ENCODE measurements around the gene VDR.
A peak's percentile ranks its signal among the peaks of the same experiment; 100 is the strongest.

The VDR gene

DNA sequence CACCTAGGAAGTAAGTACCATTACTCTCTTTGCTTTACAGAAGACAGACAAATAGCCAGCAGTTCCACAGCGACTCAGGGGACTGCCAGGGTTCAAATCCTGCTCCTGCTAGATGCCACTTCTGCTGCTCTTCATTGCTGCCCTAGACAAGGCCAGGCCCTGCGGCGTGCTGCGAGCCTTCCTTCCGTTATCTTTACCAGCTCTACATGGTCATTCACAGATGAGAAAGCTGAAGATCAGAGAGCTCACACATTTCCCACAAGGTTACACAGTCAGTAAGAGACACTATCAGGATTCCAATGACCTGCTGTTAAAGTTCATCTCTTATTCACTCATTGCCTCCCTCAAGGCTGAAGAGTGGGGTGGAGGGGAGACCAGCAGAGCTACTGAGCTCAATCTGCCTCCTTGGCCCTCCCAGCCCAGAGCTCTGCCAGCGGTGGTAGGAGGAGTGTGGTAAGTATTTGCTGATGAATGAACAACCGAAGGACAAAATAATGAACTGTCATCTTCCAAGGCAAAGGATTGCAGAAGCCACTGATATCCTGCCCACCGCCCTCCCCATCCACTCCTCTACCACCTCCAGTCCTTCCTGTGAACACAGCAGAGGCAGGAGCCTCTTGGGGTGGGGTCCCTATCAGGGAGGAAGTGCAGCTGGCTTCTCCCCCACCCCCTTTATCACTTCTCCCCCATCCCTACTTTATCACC lies 70.4 kb downstream of the VDR start:
- peak overlapping the region; percentile 81 for H3K27ac Mint-ChIP-seq (ENCODE audit: low read depth)
- H3K9me3 Mint-ChIP-seq = no peaks in the 10 kb centered on the region
- no peak overlapping the region for H3K4me3 Mint-ChIP-seq
- peaks cover 3% of the 10 kb centered on the region for H3K36me3 Mint-ChIP-seq (ENCODE audit: insufficient read depth)
- DNase-seq (ENCODE audit: low spot score in 2 of 2) = no peak
- no peak for ATAC-seq (replicated peaks; ENCODE audit: extremely low read depth, poor library complexity, severe bottlenecking)
- H3K27me3 Mint-ChIP-seq = no peaks in the 10 kb centered on the region
- H3K4me1 Mint-ChIP-seq = peaks cover 43% of the 10 kb centered on the region

DNA sequence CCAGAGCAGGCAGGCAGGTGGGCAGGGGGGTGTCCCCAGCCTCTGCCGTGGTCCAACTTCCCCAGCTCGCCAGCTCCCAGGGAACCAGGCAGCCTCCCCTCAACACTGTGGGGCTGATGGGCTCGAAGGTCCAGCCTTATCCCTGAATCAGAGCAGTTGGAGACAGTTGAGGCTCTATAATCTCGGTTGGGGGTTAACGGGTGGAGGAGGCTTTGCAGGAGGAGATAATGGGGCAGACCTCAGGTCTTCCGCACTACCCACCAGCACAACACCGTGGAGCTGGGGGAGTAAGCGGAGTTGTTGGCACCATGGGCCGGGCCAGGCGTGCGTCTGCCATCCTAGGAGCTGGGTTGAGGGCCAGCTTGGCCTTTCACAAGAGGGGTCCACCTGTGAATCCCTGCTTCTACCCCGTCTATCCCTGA lies 71.2 kb downstream of the VDR start:
- peaks cover 43% of the 10 kb centered on the region for H3K4me1 Mint-ChIP-seq
- DNase-seq (ENCODE audit: low spot score in 2 of 2) (no peak), ATAC-seq (replicated peaks; ENCODE audit: extremely low read depth, poor library complexity, severe bottlenecking) (no peak)
- peaks cover 3% of the 10 kb centered on the region for H3K36me3 Mint-ChIP-seq (ENCODE audit: insufficient read depth)
- no peaks in the 10 kb centered on the region for H3K9me3 Mint-ChIP-seq
- H3K27me3 Mint-ChIP-seq = no peaks in the 10 kb centered on the region
- peak overlapping the region; percentile 81 for H3K27ac Mint-ChIP-seq (ENCODE audit: low read depth)
- peak overlapping the region; percentile 57 for H3K4me3 Mint-ChIP-seq

- Mint-ChIP-seq H3K27me3 (no peaks in the 10 kb centered on the region), H3K27ac (ENCODE audit: low read depth) (peak overlapping the region; percentile 81), H3K36me3 (ENCODE audit: insufficient read depth) (peaks cover 3% of the 10 kb centered on the region), H3K4me3 (peak overlapping the region; percentile 57), H3K4me1 (peaks cover 34% of the 10 kb centered on the region), H3K9me3 (no peaks in the 10 kb centered on the region)
- ATAC-seq (replicated peaks; ENCODE audit: extremely low read depth, poor library complexity, severe bottlenecking) (peak; percentile 8), DNase-seq (ENCODE audit: low spot score in 2 of 2) (no peak)
Observed at GRCh38 chr12:47832263-47832933, 72.4 kb downstream of the VDR start.

DNA sequence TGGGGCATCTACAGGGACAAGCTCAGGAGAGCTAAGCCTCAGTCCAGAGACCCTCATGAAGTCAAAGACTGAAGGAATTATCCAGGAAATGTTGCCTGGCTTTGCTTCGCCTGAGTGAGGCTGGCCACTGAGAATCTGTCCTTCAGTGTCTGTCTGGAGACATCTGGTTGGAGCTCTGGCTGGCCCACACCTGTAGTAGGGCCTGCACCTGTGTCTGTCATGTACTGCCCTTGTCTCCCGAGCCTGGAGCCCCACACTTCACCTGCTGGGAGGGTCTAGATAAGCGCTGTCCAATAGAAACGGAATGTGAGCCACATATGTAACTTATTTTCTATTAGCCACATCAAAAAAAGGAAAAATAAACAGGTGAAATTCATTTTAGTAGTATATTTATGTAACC lies 75.2 kb downstream of the VDR start:
- Mint-ChIP-seq H3K27ac (ENCODE audit: low read depth) (no peak overlapping the region), H3K27me3 (no peaks in the 10 kb centered on the region), H3K36me3 (ENCODE audit: insufficient read depth) (peaks cover 3% of the 10 kb centered on the region), H3K4me3 (no peak overlapping the region), H3K4me1 (peaks cover 42% of the 10 kb centered on the region), H3K9me3 (no peaks in the 10 kb centered on the region)
- ATAC-seq (replicated peaks; ENCODE audit: extremely low read depth, poor library complexity, severe bottlenecking) = no peak
- no peak for DNase-seq (ENCODE audit: low spot score in 2 of 2)

DNA sequence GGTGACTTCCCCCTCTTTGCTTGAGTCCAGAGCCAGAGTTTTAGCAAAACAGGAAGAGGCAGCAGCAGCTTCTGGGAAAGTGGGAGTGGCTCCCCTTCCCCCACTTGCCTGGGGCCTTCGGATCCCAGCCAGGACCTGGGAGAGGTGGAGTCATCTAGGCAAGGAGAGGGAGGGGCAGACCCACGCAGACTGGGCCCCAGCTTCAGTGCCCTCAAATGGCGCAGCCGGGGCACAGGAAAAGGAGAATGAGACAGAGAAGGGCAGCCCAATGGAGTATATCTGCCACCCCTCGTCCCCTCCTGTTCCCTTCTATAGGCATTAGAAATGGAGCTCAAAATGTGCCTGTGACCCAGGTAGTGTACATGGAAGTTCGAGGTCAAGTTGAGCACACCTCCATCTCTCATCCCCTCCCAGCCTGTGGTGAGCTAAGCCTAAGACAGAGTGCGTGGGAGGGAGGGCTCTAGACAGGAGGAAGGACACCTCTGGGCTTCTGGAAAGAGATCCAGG lies 75.8 kb downstream of the VDR start:
- Mint-ChIP-seq H3K4me1 (peaks cover 42% of the 10 kb centered on the region), H3K27ac (ENCODE audit: low read depth) (no peak overlapping the region), H3K9me3 (no peaks in the 10 kb centered on the region), H3K4me3 (no peak overlapping the region), H3K36me3 (ENCODE audit: insufficient read depth) (peaks cover 3% of the 10 kb centered on the region), H3K27me3 (no peaks in the 10 kb centered on the region)
- DNase-seq (ENCODE audit: low spot score in 2 of 2) = no peak
- ATAC-seq (replicated peaks; ENCODE audit: extremely low read depth, poor library complexity, severe bottlenecking) = no peak

DNA sequence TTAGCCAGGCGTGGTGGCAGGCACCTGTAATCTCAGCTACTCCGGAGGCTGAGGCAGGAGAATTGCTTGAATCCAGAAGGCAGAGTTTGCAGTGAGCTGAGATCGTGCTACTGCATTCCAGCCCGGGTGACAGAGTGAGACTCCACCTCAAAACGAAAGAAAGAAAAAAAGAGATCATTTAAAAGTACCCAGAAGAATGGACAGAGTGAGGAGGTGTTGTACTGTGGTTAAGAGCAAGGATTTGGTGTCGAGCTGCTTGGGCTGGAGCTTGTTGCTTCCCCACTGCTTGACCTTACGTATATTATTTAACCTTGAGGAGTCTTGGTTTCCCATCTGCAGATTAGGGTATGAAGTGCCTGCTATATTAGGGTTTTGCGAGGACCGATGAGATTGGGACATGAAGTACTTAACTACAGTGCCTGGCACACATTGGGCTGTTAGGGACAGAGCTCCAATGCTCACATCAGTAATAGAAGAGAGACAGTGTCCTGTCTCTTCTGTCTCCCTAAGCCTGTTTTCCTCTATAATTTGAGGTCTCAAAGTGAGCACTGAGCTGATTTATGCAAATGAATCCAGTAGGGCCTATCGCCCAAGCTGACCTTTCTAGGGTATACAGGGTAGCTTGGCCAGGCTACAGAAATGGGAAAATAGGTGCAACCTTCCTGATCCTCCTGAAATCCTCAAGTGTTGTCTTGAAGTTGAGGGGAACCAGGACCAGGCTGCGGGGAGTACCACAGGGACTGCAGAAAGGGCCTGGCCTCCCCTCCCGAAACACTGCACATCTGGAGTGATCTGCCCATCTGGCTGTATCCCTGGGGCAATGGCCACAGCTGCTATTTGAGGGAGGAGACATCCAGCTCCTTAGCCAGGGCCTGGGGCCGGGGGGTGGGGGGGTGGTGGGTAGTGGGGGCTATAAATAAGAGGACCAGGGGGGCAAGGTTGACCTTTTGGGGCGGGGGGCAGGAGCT lies 76.5 kb downstream of the VDR start:
- Mint-ChIP-seq H3K36me3 (ENCODE audit: insufficient read depth) (peaks cover 3% of the 10 kb centered on the region), H3K4me1 (peaks cover 42% of the 10 kb centered on the region), H3K27me3 (no peaks in the 10 kb centered on the region), H3K9me3 (no peaks in the 10 kb centered on the region), H3K27ac (ENCODE audit: low read depth) (no peak overlapping the region), H3K4me3 (no peak overlapping the region)
- no peak for DNase-seq (ENCODE audit: low spot score in 2 of 2)
- no peak for ATAC-seq (replicated peaks; ENCODE audit: extremely low read depth, poor library complexity, severe bottlenecking)

GRCh38 chr12:47825173-47825639 lies 79.6 kb downstream of the VDR start:
- H3K27ac Mint-ChIP-seq (ENCODE audit: low read depth) = peak overlapping the region; percentile 95
- DNase-seq (ENCODE audit: low spot score in 2 of 2) (no peak), ATAC-seq (replicated peaks; ENCODE audit: extremely low read depth, poor library complexity, severe bottlenecking) (no peak)
- peaks cover 52% of the 10 kb centered on the region for H3K4me1 Mint-ChIP-seq
- no peaks in the 10 kb centered on the region for H3K27me3 Mint-ChIP-seq
- H3K4me3 Mint-ChIP-seq = peak overlapping the region; percentile 51
- peaks cover 5% of the 10 kb centered on the region for H3K36me3 Mint-ChIP-seq (ENCODE audit: insufficient read depth)
- H3K9me3 Mint-ChIP-seq = no peaks in the 10 kb centered on the region

GRCh38 chr12:47824635-47825034 lies 80.2 kb downstream of the VDR start:
- Mint-ChIP-seq H3K4me3 (peak overlapping the region; percentile 51), H3K9me3 (no peaks in the 10 kb centered on the region), H3K27ac (ENCODE audit: low read depth) (peak overlapping the region; percentile 95), H3K27me3 (no peaks in the 10 kb centered on the region), H3K4me1 (peaks cover 55% of the 10 kb centered on the region), H3K36me3 (ENCODE audit: insufficient read depth) (peaks cover 5% of the 10 kb centered on the region)
- DNase-seq (ENCODE audit: low spot score in 2 of 2) (no peak), ATAC-seq (replicated peaks; ENCODE audit: extremely low read depth, poor library complexity, severe bottlenecking) (no peak)

- Mint-ChIP-seq H3K9me3 (no peaks in the 10 kb centered on the region), H3K36me3 (ENCODE audit: insufficient read depth) (peaks cover 5% of the 10 kb centered on the region), H3K27ac (ENCODE audit: low read depth) (peak overlapping the region; percentile 95), H3K4me3 (peak overlapping the region; percentile 51), H3K27me3 (no peaks in the 10 kb centered on the region), H3K4me1 (peaks cover 55% of the 10 kb centered on the region)
- DNase-seq (ENCODE audit: low spot score in 2 of 2) (no peak), ATAC-seq (replicated peaks; ENCODE audit: extremely low read depth, poor library complexity, severe bottlenecking) (peak; percentile 55)
Observed at GRCh38 chr12:47824198-47824597, 80.6 kb downstream of the VDR start.

DNA sequence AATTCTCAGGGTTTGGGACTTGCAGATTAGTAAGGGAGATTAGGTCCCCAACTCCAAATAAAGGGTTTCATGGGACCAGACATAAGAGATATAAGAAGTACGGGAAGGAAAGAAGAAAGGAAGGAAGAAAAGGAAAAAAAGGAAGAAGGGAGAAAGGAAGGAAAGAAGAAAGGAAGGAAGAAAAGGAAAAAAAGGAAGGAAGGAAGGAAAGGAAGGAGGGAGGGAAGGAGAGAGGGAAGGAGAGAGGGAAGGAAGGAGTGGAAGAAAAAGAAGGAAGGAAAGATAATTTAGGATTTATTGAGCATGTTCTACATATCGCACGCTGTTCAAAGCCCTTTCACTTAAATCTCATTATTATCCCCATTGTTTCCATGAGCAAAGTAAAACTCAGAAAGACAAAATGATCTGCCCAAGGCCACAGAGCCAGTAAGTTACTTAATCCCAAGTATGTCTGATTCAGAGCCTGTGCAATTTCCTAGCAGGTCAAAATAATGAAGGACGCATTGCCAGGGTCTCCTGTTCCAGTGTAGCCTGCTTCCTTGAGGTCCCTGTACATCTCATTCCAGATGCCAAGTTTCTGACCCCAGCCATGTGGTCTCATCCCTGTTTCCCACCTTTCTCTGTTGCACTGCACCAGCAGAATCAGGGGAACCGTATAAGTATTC lies 81.2 kb downstream of the VDR start:
- H3K27ac Mint-ChIP-seq (ENCODE audit: low read depth) = peak overlapping the region; percentile 95
- no peaks in the 10 kb centered on the region for H3K27me3 Mint-ChIP-seq
- no peaks in the 10 kb centered on the region for H3K9me3 Mint-ChIP-seq
- DNase-seq (ENCODE audit: low spot score in 2 of 2) = no peak
- no peak for ATAC-seq (replicated peaks; ENCODE audit: extremely low read depth, poor library complexity, severe bottlenecking)
- H3K4me1 Mint-ChIP-seq = peaks cover 58% of the 10 kb centered on the region
- peaks cover 6% of the 10 kb centered on the region for H3K36me3 Mint-ChIP-seq (ENCODE audit: insufficient read depth)
- H3K4me3 Mint-ChIP-seq = peak overlapping the region; percentile 51

GRCh38 chr12:47822863-47823262 lies 81.9 kb downstream of the VDR start:
- DNase-seq (ENCODE audit: low spot score in 2 of 2) (no peak), ATAC-seq (replicated peaks; ENCODE audit: extremely low read depth, poor library complexity, severe bottlenecking) (no peak)
- Mint-ChIP-seq H3K4me1 (peaks cover 65% of the 10 kb centered on the region), H3K36me3 (ENCODE audit: insufficient read depth) (peaks cover 10% of the 10 kb centered on the region), H3K27me3 (no peaks in the 10 kb centered on the region), H3K4me3 (no peak overlapping the region), H3K27ac (ENCODE audit: low read depth) (peak overlapping the region; percentile 95), H3K9me3 (no peaks in the 10 kb centered on the region)

- H3K27me3 Mint-ChIP-seq = no peaks in the 10 kb centered on the region
- peak overlapping the region; percentile 81 for H3K4me3 Mint-ChIP-seq
- no peak for ATAC-seq (replicated peaks; ENCODE audit: extremely low read depth, poor library complexity, severe bottlenecking)
- H3K36me3 Mint-ChIP-seq (ENCODE audit: insufficient read depth) = peaks cover 10% of the 10 kb centered on the region
- H3K27ac Mint-ChIP-seq (ENCODE audit: low read depth) = peak overlapping the region; percentile 95
- no peaks in the 10 kb centered on the region for H3K9me3 Mint-ChIP-seq
- H3K4me1 Mint-ChIP-seq = peaks cover 69% of the 10 kb centered on the region
- no peak for DNase-seq (ENCODE audit: low spot score in 2 of 2)
Observed at GRCh38 chr12:47822401-47822800, 82.4 kb downstream of the VDR start.
